HG03095 (cell line): ENCODE data around the gene TMX2.
A peak's percentile ranks its signal among the peaks of the same experiment; 100 is the strongest.
"Not testable (repeated sequence)": the region's sequence is repeated elsewhere in the genome, so short reads cannot be mapped to it uniquely, and the experiment has no call there.

Experiments used
- ATAC-seq: cut with Tn5 transposase; IDR thresholded peaks from one replicate; pipeline ENCODE4 v1.9.1; 2021; ENCODE audit warnings: moderate library complexity; ENCODE audit not compliant: unreplicated experiment

The TMX2 gene

DNA sequence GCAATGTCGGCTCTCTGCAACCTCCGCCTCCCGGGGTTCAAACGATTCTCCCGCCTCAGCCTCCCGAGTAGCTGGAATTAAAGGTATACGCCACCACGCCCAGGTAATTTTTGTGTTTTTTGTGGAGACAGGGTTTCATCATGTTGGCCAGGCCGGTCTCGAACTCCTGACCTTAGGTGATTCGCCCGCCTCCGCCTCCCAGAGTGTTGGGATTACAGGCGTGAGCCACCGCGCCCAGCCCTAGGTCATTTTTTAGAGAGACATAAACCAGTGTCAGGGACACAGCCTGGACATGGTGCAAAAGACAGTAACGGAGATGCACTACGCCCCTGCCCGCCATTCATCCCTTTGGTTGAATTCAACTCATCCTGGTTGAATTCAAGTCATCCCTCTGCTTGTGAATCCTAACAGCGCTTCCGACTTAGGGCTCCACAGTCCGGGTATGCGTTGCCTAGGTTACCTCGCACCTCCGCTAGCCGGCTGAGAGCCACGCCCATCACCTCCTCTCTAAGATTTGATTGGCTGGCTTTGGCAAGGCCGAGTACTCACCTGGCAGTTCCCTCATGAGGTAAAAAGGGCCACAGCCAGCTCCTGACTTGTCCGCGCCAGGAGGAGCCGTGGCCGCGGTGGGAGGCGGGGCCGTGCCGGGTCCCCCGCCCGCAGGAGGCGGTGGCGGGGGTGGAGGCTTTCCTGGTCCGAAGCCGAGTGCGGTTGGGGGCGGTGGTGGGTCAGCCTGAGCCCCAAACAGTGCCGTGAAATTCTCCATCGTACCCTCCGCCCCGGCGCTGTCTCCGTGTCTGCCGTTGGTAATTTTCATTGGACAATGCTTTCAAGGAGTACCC is 758 bp upstream of the TMX2 start, which contains the start of gene MED19:
MED19 (minus strand) TSS at position 802 of the 842 bp plus-strand sequence; CDS start at position 766, 36 bp downstream.
- ATAC-seq = peak; percentile 36

DNA sequence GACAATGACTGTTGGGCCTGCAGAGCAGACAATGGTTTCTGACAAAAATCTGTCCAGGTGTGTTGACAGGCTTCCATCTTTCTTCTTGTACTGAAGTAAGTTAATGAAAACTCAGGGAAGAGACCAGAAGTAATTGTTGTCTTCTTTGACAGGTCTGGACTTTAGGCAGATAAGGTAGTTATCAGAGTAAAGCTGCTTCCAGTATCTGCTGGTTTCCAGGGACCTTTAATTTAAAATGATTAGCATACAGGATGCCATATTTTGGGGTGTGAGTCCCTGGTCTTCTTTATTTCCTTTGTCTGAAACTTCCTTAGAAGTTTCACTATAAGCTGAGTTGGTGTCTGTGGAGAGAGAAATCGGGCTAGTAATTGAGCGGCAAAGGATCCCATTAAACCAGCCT is 1.4 kb downstream of the TMX2 start:
- ATAC-seq = no peak

DNA sequence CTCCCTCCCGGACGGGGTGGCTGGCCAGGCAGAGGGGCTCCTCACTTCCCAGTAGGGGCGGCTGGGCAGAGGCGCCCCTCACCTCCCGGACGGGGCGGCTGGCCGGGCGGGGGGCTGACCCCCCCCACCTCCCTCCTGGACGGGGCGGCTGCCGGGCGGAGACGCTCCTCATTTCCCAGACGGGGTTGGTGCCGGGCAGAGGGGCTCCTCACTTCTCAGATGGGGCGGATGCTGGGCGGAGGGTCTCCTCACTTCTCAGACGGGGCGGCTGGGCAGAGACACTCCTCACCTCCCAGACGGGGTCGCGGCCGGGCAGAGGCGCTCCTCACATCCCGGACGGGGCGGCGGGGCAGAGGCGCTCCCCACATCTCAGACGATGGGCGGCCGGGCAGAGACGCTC is 4.3 kb downstream of the TMX2 start:
- ATAC-seq = not testable (repeated sequence)

DNA sequence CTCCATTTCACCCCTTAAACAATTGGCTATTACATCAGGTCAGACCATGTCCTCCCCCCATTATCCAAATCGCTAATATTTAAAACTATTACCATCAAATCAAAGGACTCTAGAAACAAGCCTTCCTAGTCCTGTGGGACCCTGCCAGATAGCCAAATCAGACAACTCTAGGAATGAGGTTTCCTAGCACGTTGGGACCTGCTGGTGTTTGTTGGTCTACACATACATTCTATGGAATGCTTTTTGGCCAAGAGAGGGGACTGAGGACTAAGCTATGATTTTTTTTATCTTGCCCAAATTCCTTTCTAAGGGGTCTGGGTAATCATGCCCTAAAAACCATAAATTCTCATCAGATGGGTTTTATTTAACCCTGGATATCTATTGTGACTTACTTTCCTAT is 14.8 kb downstream of the TMX2 start:
- no peak for ATAC-seq

DNA sequence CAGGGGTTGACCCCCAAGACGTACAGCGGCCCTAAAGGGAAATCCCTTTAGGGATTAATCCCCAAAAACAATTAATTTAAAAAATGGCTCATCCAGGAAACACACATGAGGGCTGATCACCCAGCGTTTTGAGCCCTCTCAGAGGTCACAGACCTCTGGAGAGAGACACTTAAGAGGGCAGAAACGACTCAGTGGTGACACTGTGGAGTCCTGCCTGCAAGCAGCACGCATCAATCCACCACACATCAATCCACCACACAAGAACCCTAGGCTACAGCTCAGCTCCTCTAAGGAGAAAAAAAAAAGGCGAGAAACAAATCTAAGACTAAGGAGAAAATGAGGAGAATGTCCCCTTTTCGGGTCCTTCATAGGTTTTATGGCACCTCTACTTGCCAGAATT is 16.4 kb downstream of the TMX2 start:
- no peak for ATAC-seq

DNA sequence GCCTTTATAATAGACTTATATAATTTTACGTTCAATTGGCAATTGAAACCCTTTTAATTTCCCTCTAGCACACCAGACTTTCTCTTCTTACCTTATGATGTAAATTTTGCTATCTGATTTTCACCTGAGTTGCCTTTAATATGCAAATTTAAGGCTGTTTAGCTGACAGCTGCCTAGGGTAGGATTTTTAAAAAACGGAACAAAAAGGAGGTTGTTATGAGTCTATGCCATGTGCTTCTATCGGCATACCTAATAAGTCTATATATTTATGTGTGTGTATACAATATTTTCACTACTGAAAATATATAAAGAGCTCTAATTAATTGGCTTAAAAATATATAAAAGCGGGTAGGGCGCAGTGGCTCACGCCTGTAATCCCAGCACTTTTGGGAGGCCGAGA is 17.1 kb downstream of the TMX2 start:
- no peak for ATAC-seq

DNA sequence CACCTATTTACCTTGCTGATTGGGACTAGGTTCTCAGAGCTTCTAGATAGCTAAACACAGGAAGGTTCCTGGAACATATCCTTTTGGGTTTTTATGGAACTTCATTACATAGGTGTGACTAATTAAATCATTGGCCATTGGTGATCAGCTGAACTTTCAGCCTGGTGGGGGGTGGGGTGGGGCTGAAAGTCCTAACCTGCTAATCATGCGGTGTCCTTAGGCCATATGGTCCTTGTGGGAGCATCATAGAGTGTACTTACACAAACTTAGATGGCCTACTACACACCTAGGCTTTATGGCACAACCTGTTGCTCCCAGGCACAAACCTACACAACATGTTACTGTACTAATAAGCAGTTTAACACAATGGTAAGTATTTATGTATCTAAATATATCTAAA is 20.3 kb downstream of the TMX2 start:
- ATAC-seq = no peak

DNA sequence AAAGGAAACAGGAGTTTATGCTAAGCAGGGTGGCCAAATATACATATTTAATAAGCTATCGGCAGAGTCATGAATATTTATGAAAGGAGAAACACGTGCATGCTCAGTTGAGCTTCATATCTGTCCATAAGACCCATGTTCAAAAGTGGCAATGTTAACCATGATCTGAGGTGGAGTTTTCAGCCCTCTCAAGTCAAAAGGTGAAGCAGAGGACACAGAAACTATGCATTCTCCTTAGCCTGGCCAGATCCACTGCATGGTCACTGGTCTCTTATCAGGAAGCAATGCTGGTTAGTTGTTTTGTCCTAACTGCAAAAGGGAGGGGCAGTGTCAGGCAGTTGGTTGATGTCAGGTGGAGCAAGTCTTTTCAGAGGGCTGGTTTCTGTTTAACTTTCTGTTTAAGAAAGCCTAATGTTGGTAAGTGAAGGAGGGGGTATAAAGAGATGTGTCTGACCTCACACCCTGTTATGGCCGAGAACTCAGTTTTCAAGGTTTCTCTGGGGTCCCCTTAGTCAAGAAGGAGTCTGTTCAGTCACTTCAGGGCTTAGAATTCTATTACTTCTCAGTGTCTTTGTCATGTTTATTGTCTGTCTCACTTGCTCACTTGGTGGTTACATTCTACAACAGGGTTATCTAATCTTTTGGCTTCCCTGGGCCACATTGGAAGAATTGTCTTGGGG is 23.4 kb downstream of the TMX2 start:
- ATAC-seq = no peak

DNA sequence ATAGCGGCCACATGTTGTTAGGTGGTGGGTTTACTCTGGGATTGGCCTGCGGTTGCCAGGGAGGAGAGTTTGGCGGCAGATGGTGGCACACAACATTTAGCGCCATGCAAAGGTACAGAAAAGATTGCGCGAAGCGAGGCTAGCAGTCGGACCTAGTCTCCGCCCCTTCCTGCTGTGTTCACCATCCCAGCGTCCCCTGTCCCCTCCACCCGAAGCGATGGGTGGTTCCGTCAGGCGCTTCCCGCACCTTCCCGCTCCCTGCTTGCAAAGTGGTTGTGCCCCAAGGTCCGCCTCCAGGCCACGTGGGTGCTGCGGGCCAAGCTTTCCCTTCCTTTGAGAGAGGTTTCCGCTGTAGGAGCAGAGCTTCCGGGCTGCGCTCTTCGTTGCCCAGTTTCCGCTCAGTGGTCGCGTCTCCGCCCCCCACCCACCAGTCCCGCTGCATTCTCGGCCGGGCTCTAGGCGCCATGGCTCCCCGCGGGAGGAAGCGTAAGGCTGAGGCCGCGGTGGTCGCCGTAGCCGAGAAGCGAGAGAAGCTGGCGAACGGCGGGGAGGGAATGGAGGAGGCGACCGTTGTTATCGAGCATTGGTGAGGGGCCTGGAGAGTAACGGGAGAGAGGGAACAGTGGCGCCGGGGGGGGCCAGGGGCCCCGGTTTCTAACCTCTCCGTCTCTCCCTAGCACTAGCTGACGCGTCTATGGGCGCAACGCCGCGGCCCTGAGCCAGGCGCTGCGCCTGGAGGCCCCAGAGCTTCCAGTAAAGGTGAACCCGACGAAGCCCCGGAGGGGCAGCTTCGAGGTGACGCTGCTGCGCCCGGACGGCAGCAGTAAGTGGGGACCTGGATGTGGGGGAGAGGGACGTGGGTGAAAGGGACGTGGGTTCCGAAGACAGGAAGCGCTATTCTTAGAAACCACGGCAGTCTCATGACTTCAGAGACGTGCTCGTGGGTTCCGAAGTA is 29.0 kb downstream of the TMX2 start, which contains the start of gene SELENOH:
SELENOH (plus strand) TSS at position 360 of the 955 bp plus-strand sequence; CDS start at position 465, 105 bp downstream.
- ATAC-seq = peak; percentile 92

DNA sequence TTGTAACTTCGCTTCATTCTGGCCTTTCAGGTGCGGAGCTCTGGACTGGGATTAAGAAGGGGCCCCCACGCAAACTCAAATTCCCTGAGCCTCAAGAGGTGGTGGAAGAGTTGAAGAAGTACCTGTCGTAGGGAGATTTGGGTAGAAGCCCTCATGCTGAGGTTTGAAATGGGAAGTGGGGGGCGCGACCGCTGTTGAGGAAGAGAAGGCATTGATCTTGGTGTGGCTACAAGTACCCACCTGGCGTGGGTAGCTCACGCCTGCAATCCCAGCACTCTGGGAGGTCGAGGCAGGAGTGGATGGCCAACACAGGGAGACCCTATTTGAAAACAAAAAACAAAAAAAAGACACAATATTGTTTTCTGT is 29.7 kb downstream of the TMX2 start:
- no peak for ATAC-seq

DNA sequence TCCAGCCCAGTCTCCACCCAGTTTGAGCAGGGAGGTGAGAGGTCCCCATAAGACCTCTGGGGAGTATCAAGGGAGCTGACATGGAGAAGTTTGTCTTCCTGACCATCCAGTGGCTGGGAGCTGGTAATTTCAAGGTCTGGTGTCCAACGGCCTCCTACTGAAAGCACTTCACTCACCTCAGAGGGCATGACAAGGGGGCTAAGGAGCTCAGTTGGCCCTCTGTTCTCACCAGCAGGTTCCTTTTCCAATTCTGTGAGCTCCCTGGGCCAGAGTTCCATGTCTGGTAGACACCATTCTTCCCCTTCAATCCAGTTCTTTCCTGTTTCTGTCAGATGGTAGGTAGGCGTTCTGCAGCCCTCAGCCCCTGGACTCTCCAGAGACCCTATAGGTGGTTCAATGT is 32.0 kb downstream of the TMX2 start:
- no peak for ATAC-seq

DNA sequence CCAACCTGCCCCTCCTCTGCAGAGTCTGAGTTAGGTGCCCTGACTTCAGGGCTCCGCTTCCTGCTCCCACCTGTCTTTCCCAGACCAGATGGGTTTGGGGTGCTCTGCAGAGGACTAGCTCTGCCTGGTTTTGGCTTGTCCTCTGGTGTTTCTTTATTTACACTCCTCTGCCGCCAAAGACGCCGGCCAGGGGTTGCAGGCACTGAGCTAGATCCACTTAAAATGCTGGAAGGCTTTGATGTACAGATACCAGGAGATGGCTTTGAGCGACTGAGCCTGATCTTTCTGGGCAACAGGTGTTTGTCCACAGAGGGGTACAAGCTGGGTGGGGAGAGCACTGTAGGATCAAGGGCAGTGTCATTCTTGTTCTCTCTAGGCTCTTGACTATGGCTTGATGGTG is 32.8 kb downstream of the TMX2 start:
- ATAC-seq = no peak

DNA sequence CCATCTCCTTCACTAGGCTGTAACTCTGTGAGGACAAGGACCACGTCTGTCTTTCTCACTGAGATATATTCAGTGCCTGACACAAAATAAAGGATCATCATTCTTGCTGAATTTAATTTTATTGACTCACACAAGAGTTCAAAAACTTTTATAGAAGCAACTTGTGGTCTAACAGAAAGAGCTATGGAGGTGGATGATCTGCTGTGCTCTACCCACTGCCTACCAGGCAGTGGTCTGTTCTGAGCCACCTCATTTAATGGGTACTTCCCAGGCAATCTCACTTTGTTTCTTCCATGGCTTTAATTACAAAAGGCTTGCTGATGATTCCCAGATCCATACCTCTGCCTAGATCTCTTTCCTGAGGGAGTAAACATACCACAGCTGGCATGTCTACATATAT is 34.5 kb downstream of the TMX2 start:
- ATAC-seq = no peak

DNA sequence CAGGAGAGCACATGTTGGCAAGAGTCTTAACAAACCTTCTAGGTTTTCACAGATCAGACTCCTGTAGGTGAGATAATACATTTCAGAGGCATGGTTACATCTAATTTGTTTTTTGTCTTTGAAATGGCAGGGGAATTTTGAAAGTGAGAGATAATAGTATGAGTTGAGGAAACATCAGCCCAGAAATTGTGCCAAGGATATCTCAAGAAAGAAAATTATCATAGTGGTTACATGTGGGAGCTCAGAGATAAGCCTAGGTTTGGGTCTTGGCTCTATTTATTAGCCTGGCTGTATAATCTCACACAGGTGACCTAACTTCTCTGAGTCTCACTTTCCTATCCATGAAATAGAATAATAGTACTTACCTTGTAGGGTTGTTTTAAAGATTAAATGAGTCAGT is 38.8 kb downstream of the TMX2 start:
- no peak for ATAC-seq

DNA sequence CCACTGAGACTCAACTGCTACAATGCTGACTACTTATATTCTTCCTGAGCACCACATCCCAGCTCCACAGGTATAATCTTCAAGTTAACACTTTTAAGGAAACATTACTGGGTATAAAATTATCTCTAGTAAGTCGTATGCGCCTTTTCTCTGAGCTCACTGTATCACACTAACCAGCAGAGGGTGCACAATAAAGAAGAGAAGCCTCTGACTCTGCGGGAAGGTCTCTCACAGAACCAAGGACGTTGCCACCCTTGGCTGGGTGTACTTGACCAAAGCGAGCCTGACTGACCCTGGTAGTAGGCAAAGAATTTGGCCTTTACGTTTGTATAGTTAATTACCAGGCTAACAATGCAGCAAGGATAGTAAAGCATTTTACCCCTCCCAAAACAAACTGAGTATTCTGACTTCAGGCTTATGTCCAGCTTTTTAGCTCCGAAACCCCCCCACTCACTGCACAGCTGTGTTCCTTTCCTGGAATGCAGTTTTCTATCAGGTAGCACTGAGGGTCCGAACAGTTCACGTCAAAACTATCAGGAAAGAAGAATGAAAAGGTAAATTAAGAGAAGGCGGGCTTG is 39.4 kb downstream of the TMX2 start, which contains the start of gene BTBD18:
BTBD18 (minus strand) TSS at position 144 of the 578 bp plus-strand sequence. CDS start 631 bp downstream, outside the sequence.
- ATAC-seq = no peak

DNA sequence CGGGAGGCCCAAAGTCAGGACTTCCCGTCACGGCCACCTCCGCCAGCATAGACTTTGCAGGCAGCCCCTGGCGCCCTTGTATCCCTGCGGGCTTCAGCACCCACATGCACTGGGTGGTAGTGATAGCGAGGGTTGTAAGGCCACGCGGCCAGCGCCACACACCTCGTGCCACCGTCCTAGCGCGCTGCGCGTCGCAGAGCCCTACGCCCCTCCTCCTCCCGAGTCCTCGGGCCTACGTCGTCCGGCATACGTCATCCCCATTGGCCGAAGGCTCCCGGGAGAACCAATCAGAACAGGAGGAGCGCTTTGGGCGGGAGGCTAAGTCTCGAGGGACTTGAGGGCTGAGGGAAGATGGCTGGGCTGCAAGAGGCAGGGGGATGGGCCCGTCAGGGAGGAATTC is 40.6 kb downstream of the TMX2 start:
- no peak for ATAC-seq

DNA sequence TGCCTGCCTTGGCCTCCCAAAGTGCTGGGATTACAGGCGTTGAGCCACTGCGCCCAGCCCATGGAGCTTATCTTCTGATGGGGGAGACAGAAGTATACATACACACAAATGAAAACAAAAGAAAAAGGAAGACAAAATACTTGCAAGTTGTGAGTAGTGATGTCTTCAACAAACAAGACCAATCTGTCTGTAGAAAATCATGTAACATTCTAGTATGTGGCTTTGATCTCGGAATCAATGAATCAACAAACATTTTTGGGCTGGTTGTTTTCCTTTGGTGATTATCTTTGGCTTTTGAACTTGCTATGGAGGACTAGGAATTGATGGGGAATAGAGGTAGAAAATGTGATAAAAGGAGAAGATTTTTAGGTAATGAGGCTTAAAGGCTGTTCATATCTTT is 45.8 kb downstream of the TMX2 start:
- no peak for ATAC-seq

DNA sequence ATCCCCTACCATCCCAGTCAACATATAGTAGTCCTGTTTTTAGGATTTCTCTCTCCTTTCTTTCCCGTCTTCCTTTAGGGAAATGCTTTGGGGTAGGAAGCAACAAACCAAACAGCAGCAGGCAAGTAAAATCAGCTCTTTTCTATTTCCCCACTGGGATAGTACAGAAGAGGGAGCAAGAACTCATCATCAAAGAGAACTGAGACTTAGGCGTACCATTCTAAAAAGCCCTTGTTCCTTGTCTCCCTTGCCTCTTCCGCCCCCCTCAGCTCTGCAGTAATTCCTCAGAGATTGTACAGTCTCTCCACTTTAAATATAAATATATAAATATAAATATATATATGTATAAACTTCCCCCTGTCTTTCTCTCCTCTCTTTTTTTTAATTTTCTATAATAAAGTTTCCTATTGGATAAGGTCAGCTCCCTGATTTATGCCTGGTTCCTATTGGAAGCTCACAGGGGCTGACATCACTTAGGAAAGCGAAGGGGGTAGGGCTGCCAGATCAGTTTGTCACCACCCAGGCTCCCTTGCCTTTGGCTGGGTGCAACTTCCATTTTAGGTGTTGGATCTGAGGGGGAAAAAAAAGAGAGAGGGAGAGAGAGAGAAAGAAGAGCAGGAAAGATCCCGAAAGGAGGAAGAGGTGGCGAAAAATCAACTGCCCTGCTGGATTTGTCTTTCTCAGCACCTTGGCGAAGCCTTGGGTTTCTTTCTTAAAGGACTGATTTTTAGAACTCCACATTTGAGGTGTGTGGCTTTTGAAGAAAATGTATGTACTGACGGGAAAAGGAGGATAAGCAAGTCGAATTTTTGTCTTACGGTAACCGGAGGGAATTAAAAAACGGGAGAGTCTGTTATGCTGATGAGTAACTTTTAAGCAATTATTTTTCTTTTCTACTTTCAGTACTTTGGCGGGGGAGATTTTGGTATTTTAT is 49.2 kb downstream of the TMX2 start, which contains the start of gene CTNND1:
CTNND1 (plus strand) TSS at position 502 of the 934 bp plus-strand sequence. CDS start 29,677 bp downstream, outside the sequence.
- peak; percentile 88 for ATAC-seq

DNA sequence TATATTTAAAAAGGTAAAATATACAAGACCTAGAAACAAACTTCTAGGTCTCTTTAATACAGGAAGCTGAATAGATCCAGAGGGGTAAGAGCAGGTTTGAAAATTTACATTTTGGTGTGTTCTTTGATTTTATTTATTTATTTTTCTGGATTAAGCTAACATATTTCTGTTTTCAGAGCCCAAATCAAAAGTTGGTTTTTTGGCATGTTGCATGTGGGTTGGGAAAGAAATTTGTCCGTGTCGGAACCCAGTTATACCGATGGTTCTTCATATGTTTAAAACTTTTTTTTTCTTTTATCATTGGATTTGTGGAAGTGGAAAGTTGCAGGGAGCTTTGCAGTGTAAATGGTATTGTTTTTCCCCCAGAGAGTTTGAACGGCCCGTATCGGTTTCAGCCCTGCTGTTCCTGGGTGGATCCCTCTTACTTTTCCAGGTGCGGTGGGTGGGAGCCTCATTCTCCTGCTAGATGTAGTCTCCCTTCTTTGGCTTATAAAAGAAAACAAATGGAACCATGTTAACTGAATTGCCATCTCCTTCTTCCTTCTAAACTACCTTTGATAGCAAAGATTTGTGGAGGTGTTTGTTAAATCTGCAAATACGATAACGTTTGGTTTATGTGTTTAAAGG is 50.0 kb downstream of the TMX2 start:
- ATAC-seq = no peak
